H1 (cell line): ENCODE measurements around the gene BRICD5. TPM values are rescaled to one million over a fixed set of nuclear protein-coding genes. Genes with fewer than 3 reads are reported as not detected.

ENCODE experiments used
- CTCF ChIA-PET: fragments of 300-600 bp; sonication (Branson Sonifier 250); formaldehyde crosslinking; loops from one replicate; lab custom pipeline; 2021; ENCODE audit not compliant: partially characterized antibody; lab: Charles Lee
- POLR2A ChIA-PET: fragments of 300-600 bp; sonication (Branson Sonifier 250); formaldehyde crosslinking; loops from one replicate; lab custom pipeline; 2021; ENCODE audit warnings: inconsistent platforms; ENCODE audit not compliant: partially characterized antibody; lab: Charles Lee
- DNase-seq, 2 experiments: peaks; one replicate each; pipeline versions ENCODE4 v3.0.0 to v3.0.0-alpha.2; 2010 to 2022; ENCODE audit warnings: low spot score in 2 of 2, low read depth in 1 of 2, mixed read lengths in 1 of 2
- FAIRE-seq: peaks from 2 replicates; lab custom pipeline; 2011; peaks lifted over from hg19 to GRCh38; lab: Jason Lieb, UNC
- H2AFZ ChIP-seq: 2 replicates; pipeline ENCODE4 v1.8.1; 2012; ENCODE audit warnings: low read length, inconsistent platforms
- H2AK5ac ChIP-seq: 2 replicates; pipeline ENCODE4 v1.6.1; 2013; ENCODE audit warnings: low read depth, low read length
- H2BK120ac ChIP-seq: replicated peaks from 2 replicates; pipeline ENCODE3; 2013; ENCODE audit warnings: low read depth, low read length, inconsistent platforms
- H2BK12ac ChIP-seq: 2 replicates; pipeline ENCODE4 v1.6.1; 2013; ENCODE audit warnings: low read depth, low read length
- H2BK15ac ChIP-seq: 2 replicates; pipeline ENCODE4 v1.6.1; 2013; ENCODE audit warnings: low read length
- H2BK20ac ChIP-seq: 2 replicates; pipeline ENCODE4 v1.6.1; 2013; ENCODE audit warnings: low read length
- H2BK5ac ChIP-seq: 2 replicates; pipeline ENCODE4 v1.6.1; 2013; ENCODE audit warnings: low read depth, low read length
- H3K14ac ChIP-seq: 2 replicates; pipeline ENCODE4 v1.6.1; 2013; ENCODE audit warnings: inconsistent platforms; ENCODE audit not compliant: insufficient read length
- H3K18ac ChIP-seq: 2 replicates; pipeline ENCODE4 v1.6.1; 2013; ENCODE audit warnings: low read length; ENCODE audit errors: extremely low read depth
- H3K23ac ChIP-seq: 2 replicates; pipeline ENCODE4 v1.6.1; 2013; ENCODE audit warnings: inconsistent platforms; ENCODE audit not compliant: insufficient read length
- H3K23me2 ChIP-seq: 2 replicates; pipeline ENCODE4 v1.6.1; 2013; ENCODE audit warnings: low read depth, low read length
- H3K27ac ChIP-seq: 2 replicates; pipeline ENCODE4 v1.6.1; 2011; ENCODE audit warnings: low read depth, low read length, inconsistent platforms
- H3K27me3 ChIP-seq, 4 experiments: replicated peaks in 1 of 4; 1 replicate in 1 of 4; 2 replicates in 3 of 4; pipeline versions ENCODE4 v1.6.1 to v1.8.1; 2011 to 2013; ENCODE audit warnings: low read length in 3 of 4, mild to moderate bottlenecking in 3 of 4, inconsistent platforms in 2 of 4, mixed read lengths in 2 of 4, moderate library complexity in 1 of 4; ENCODE audit not compliant: control insufficient read depth in 3 of 4, insufficient read depth in 3 of 4; ENCODE audit errors: extremely low read depth in 1 of 4
- H3K36me3 ChIP-seq, 4 experiments: 2 replicates each; pipeline versions ENCODE4 v1.6.1 to v1.8.1; 2011 to 2013; ENCODE audit warnings: mild to moderate bottlenecking in 4 of 4, low read length in 3 of 4, moderate library complexity in 2 of 4, control low read depth in 1 of 4, inconsistent platforms in 1 of 4; ENCODE audit not compliant: insufficient read depth in 4 of 4, control insufficient read depth in 2 of 4
- H3K4ac ChIP-seq: replicated peaks from 2 replicates; pipeline ENCODE3; 2013; ENCODE audit warnings: low read length, low read depth, mixed read lengths, inconsistent platforms; ENCODE audit not compliant: insufficient read length
- H3K4me1 ChIP-seq, 4 experiments: replicated peaks in 1 of 4; 1 replicate in 1 of 4; 2 replicates in 3 of 4; pipeline versions ENCODE4 v1.6.1 to v1.8.1; 2011 to 2013; ENCODE audit warnings: low read length in 3 of 4, inconsistent platforms in 2 of 4, mixed read lengths in 1 of 4; ENCODE audit not compliant: insufficient read depth in 4 of 4, control insufficient read depth in 3 of 4
- H3K4me2 ChIP-seq, 2 experiments: 2 replicates each; pipeline versions ENCODE4 v1.6.1 to v1.8.1; 2011 to 2013; ENCODE audit warnings: low read depth in 2 of 2, low read length in 2 of 2, control low read depth in 1 of 2, inconsistent platforms in 1 of 2, mild to moderate bottlenecking in 1 of 2; ENCODE audit not compliant: insufficient read depth in 1 of 2
- H3K4me3 ChIP-seq, 4 experiments: fragments of 200-600, 300-600 bp in 1 of 4; sonication (generic), shearing (Covaris generic), sonication (Bioruptor Twin) in 1 of 4; 2 replicates each; pipeline versions ENCODE4 v1.5.1 to v1.8.1; 2011 to 2016; ENCODE audit warnings: low read length in 4 of 4, low read depth in 3 of 4, control low read depth in 2 of 4, inconsistent platforms in 2 of 4, mild to moderate bottlenecking in 2 of 4, mixed read lengths in 1 of 4, moderate library complexity in 1 of 4; ENCODE audit not compliant: insufficient read depth in 2 of 4; ENCODE audit errors: extremely low read depth in 1 of 4
- H3K56ac ChIP-seq: replicated peaks from 2 replicates; pipeline ENCODE3; 2013; ENCODE audit warnings: low read depth, mild to moderate bottlenecking, mixed read lengths, low read length, inconsistent platforms; ENCODE audit not compliant: insufficient read length
- H3K79me1 ChIP-seq: 2 replicates; pipeline ENCODE4 v1.6.1; 2013; ENCODE audit warnings: low read depth, low read length, control low read depth
- H3K79me2 ChIP-seq, 2 experiments: 2 replicates each; pipeline versions ENCODE4 v1.6.1 to v1.8.1; 2012 to 2013; ENCODE audit warnings: low read length in 2 of 2, mild to moderate bottlenecking in 2 of 2, inconsistent platforms in 1 of 2; ENCODE audit not compliant: insufficient read depth in 2 of 2, control insufficient read depth in 1 of 2
- H3K9ac ChIP-seq, 4 experiments: replicated peaks in 1 of 4; 1 replicate in 1 of 4; 2 replicates in 3 of 4; pipeline versions ENCODE4 v1.6.1 to v1.8.1; 2011 to 2013; ENCODE audit warnings: low read depth in 3 of 4, low read length in 3 of 4, control low read depth in 2 of 4, mild to moderate bottlenecking in 2 of 4, moderate library complexity in 2 of 4, inconsistent platforms in 1 of 4; ENCODE audit errors: extremely low read depth in 1 of 4
- H3K9me3 ChIP-seq, 2 experiments: 2 replicates each; pipeline versions ENCODE4 v1.6.1 to v1.8.1; 2012 to 2013; ENCODE audit warnings: mild to moderate bottlenecking in 2 of 2, moderate library complexity in 2 of 2, control low read depth in 1 of 2, inconsistent platforms in 1 of 2, low read depth in 1 of 2, low read length in 1 of 2, mixed read lengths in 1 of 2; ENCODE audit not compliant: insufficient read depth in 2 of 2
- H4K20me1 ChIP-seq, 2 experiments: replicated peaks in 1 of 2; 2 replicates each; pipeline versions ENCODE3 to v1.8.1; 2011 to 2013; ENCODE audit warnings: inconsistent platforms in 2 of 2, low read length in 2 of 2, mild to moderate bottlenecking in 1 of 2; ENCODE audit not compliant: insufficient read depth in 2 of 2, control insufficient read depth in 1 of 2
- H4K5ac ChIP-seq: 2 replicates; pipeline ENCODE4 v1.6.1; 2013; ENCODE audit warnings: low read length, low read depth, mixed read lengths, inconsistent platforms; ENCODE audit not compliant: insufficient read length
- H4K8ac ChIP-seq: 2 replicates; pipeline ENCODE4 v1.8.0; 2013; ENCODE audit warnings: mild to moderate bottlenecking, moderate library complexity, low read length, inconsistent platforms; ENCODE audit not compliant: insufficient read depth; ENCODE audit errors: extremely low read depth
- H4K91ac ChIP-seq: replicated peaks from 2 replicates; pipeline ENCODE3; 2013; ENCODE audit warnings: low read length, mixed read lengths, inconsistent platforms; ENCODE audit not compliant: insufficient read length
- WGBS, 2 experiments: shearing (Covaris generic) in 1 of 2; methylation state at CpG; one replicate each; pipeline versions ENCODE4 v1.1.6 to v1.1.7; 2013 to 2015; ENCODE audit warnings: low lambda C conversion rate in 2 of 2, mixed read lengths in 2 of 2, inconsistent platforms in 1 of 2, low coverage in 1 of 2, missing lambda C conversion rate in 1 of 2; ENCODE audit not compliant: insufficient replicate concordance in 2 of 2, insufficient coverage in 1 of 2, insufficient read length in 1 of 2; ENCODE audit errors: extremely low coverage in 1 of 2, missing lambda C conversion rate in 1 of 2; 5-methylcytosine and 5-hydroxymethylcytosine counted together
- polyA plus RNA-seq, 7 experiments: library from polyadenylated mRNA; depleted of rRNA in 3 of 7; stranded (reverse) in 5 of 7; unstranded in 2 of 7; fragments of >200 nt in 5 of 7; fragments of 200-250 nt in 2 of 7; gene quantifications; 1 replicate in 5 of 7; 2 replicates in 1 of 7; 4 replicates in 1 of 7; pipeline versions ENCODE4 v1.2.1 to v1.2.3, GENCODE V29; 2011 to 2013; ENCODE audit warnings: missing spikeins in 2 of 7, mixed read lengths in 2 of 7
- total RNA-seq: library from RNA; stranded (reverse); fragmentation: NEBNext Ultra II Directional; extraction: Animal tissue kit (Norgen Biotek cat#: 25700); gene quantifications from 2 replicates; pipeline ENCODE4 v1.2.1, GENCODE V29; 2021

Gene BRICD5
- total and polyA plus RNA-seq, 2 of the 8 experiments (the other 6 are each of a cell fraction or from before 2014, with no cell fraction given) = 8.5 to 14.2 TPM

DNA sequence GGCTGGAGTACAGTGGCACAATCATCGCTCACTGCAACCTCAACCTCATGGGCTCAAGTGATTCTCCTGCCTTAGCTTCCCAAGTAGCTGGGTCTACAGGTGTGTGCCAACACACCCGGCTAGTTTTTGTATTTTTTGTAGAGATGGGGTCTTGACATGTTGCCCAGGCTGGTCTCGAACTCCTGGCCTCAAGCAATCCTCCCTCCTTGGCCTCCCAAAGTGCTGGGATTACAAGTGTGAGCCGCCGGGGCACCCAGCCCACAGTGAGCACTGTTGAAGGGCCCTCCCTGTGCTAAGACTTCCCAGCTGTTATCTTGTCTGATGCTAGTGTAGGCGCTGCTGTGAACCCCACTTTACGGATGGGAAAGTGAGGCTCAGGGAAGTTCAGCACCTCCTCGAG, 22.3 kb downstream of the BRICD5 start:
- POLR2A ChIA-PET = interaction anchor here (0.6 to 2.2 kb wide), 7 partner anchors 8 to 281 kb away, joined by 3 to 6 read pairs (median 4); partner anchors contain the start of gene ECI1
- H4K20me1 ChIP-seq = peaks cover 0 to 6% of the 10 kb centered on the region in 2 experiments
- 96% methylated on average over 8 of the region's 8 CpGs; no CpG with 5 or more reads in 1 of the 2 experiments for WGBS, 2 experiments

More for the DNA sequence above, 22.3 kb downstream of the BRICD5 start:
- Histone ChIP-seq H2BK12ac (no peak overlapping the region), H4K91ac (no peak overlapping the region), H3K79me2 (no peaks in the 10 kb centered on the region), H3K9ac (no peak overlapping the region), H3K9me3 (no peaks in the 10 kb centered on the region), H3K14ac (no peak overlapping the region), H3K23ac (no peak overlapping the region), H4K8ac (no peak overlapping the region), H2BK5ac (no peak overlapping the region), H2AK5ac (no peak overlapping the region), H3K27ac (no peak overlapping the region), H3K4me2 (no peak overlapping the region), H3K18ac (no peak overlapping the region), H3K4me3 (no peak overlapping the region), H3K79me1 (no peaks in the 10 kb centered on the region), H3K23me2 (no peaks in the 10 kb centered on the region), H4K5ac (no peak overlapping the region), H2BK15ac (no peak overlapping the region), H2BK120ac (no peak overlapping the region), H3K36me3 (peaks cover 0 to 4% (median 0%) of the 10 kb centered on the region in 4 experiments; a peak in 1 of 8 replicates), H2BK20ac (no peak overlapping the region), H3K4ac (no peak overlapping the region), H3K4me1 (no peaks in the 10 kb centered on the region; a peak in 1 of 7 replicates), H3K27me3 (no peaks in the 10 kb centered on the region), H3K56ac (no peak overlapping the region), H2AFZ (no peak overlapping the region)
- DNase-seq (no peak), FAIRE-seq (no peak)
- CTCF ChIA-PET = interaction anchor here (1.9 kb wide), 1 partner anchor 50 kb away, joined by 4 read pairs; no protein-coding TSS in a partner anchor
